WTC11 (cell line): ENCODE results near the gene AKAP11. TPM values are rescaled to one million over a fixed set of nuclear protein-coding genes. Genes with fewer than 3 reads are reported as not detected.

Experiments
- ATAC-seq: fragments of 200-7000 bp; cut with Tn5 transposase; 2 replicates; pipeline ENCODE4 v1.10.0; 2021; ENCODE audit warnings: mild to moderate bottlenecking, moderate library complexity
- CTCF ChIA-PET: fragments of 300-600 bp; sonication (Branson Sonifier 250); formaldehyde crosslinking; loops from one replicate; lab custom pipeline; 2021; ENCODE audit warnings: antibody characterized with exemption; lab: Charles Lee
- POLR2A ChIA-PET: fragments of 350-600 bp; sonication (Branson Sonifier 250); formaldehyde crosslinking; loops from one replicate; lab custom pipeline; 2021; ENCODE audit warnings: antibody characterized with exemption; lab: Charles Lee
- DNase-seq: peaks from one replicate; pipeline ENCODE4 v3.0.0; 2021; ENCODE audit warnings: low spot score
- H3K27ac Mint-ChIP-seq: 2 replicates; pipeline ENCODE4 v1.8.0; 2021; ENCODE audit warnings: mixed read lengths
- H3K27me3 Mint-ChIP-seq: 2 replicates; pipeline ENCODE4 v1.8.0; 2021; ENCODE audit warnings: low read depth, mild to moderate bottlenecking, moderate library complexity, mixed read lengths
- H3K36me3 Mint-ChIP-seq: 2 replicates; pipeline ENCODE4 v1.8.0; 2021; ENCODE audit warnings: mixed read lengths
- H3K4me1 Mint-ChIP-seq: 2 replicates; pipeline ENCODE4 v1.8.0; 2022; ENCODE audit warnings: mixed read lengths
- H3K4me3 Mint-ChIP-seq: 2 replicates; pipeline ENCODE4 v1.8.0; 2021; ENCODE audit warnings: mild to moderate bottlenecking, moderate library complexity, mixed read lengths
- H3K9me3 Mint-ChIP-seq: 2 replicates; pipeline ENCODE4 v1.8.0; 2021; ENCODE audit warnings: mixed read lengths
- CREB1 ChIP-seq: sonication (generic); formaldehyde crosslinking; IDR thresholded peaks from 2 replicates; pipeline ENCODE4 v1.8.0; 2023; ENCODE audit warnings: mild to moderate bottlenecking, missing genetic modification reagents
- ESRRA ChIP-seq: sonication (generic); formaldehyde crosslinking; IDR thresholded peaks from 2 replicates; pipeline ENCODE4 v1.8.1; 2022; ENCODE audit warnings: mild to moderate bottlenecking, missing genetic modification reagents, borderline replicate concordance
- FOXJ3 ChIP-seq: sonication (generic); formaldehyde crosslinking; IDR thresholded peaks from 2 replicates; pipeline ENCODE4 v1.9.0; 2021; ENCODE audit warnings: missing genetic modification reagents, mild to moderate bottlenecking, borderline replicate concordance
- JUN ChIP-seq: sonication (generic); formaldehyde crosslinking; IDR thresholded peaks from 2 replicates; pipeline ENCODE4 v1.8.0; 2023; ENCODE audit warnings: mild to moderate bottlenecking, missing genetic modification reagents
- NFYB ChIP-seq: sonication (generic); formaldehyde crosslinking; conservative IDR thresholded peaks from 2 replicates; pipeline ENCODE4 v1.8.0; 2022; ENCODE audit warnings: low read depth, missing genetic modification reagents
- RELA ChIP-seq: sonication (generic); formaldehyde crosslinking; IDR thresholded peaks from 2 replicates; pipeline ENCODE4 v1.8.1; 2022; ENCODE audit warnings: missing genetic modification reagents, mild to moderate bottlenecking, borderline replicate concordance
- TEAD4 ChIP-seq: sonication (generic); formaldehyde crosslinking; IDR thresholded peaks from 2 replicates; pipeline ENCODE4 v1.8.0; 2022; ENCODE audit warnings: mild to moderate bottlenecking, missing genetic modification reagents
- ZNF232 ChIP-seq: sonication (generic); formaldehyde crosslinking; IDR thresholded peaks from 2 replicates; pipeline ENCODE4 v1.8.0; 2022; ENCODE audit warnings: mild to moderate bottlenecking, missing genetic modification reagents
- ZNF317 ChIP-seq: sonication (generic); formaldehyde crosslinking; IDR thresholded peaks from 2 replicates; pipeline ENCODE4 v1.8.1; 2023; ENCODE audit warnings: low read depth, mild to moderate bottlenecking, moderate library complexity, missing genetic modification reagents, borderline replicate concordance
- ZNF396 ChIP-seq: fragments of 250-450 bp; sonication (Bioruptor Pico); IDR thresholded peaks from 2 replicates; pipeline ENCODE4 v1.8.0; 2021; ENCODE audit warnings: mild to moderate bottlenecking, moderate library complexity, borderline replicate concordance
- total RNA-seq: library from RNA; stranded (reverse); gene quantifications from 3 replicates; pipeline ENCODE4 v1.2.3, GENCODE V29; 2021
- TF ChIP-seq, protein P1 (sequence below): fragments of 250-450 bp; sonication (Bioruptor Pico); IDR thresholded peaks from 2 replicates; pipeline ENCODE4 v1.9.0; 2021; ENCODE audit warnings: mild to moderate bottlenecking
- TF ChIP-seq, protein P2 (sequence below): fragments of 250-450 bp; sonication (Bioruptor Pico); IDR thresholded peaks from 2 replicates; pipeline ENCODE4 v1.9.0; 2021; ENCODE audit warnings: mild to moderate bottlenecking, borderline replicate concordance
- TF ChIP-seq, protein P3 (sequence below): fragments of 250-450 bp; sonication (Bioruptor Pico); IDR thresholded peaks from 2 replicates; pipeline ENCODE4 v1.9.0; 2021; ENCODE audit warnings: mild to moderate bottlenecking
- TF ChIP-seq, protein P4 (sequence below): sonication (generic); formaldehyde crosslinking; IDR thresholded peaks from 2 replicates; pipeline ENCODE4 v1.8.1; 2022; ENCODE audit warnings: low read depth, mild to moderate bottlenecking, moderate library complexity, missing genetic modification reagents, borderline replicate concordance
- TF ChIP-seq, protein P5 (sequence below): sonication (generic); formaldehyde crosslinking; IDR thresholded peaks from 2 replicates; pipeline ENCODE4 v1.8.1; 2022; ENCODE audit warnings: low read depth, missing genetic modification reagents, borderline replicate concordance
- TF ChIP-seq, protein P6 (sequence below): fragments of 250-450 bp; sonication (Bioruptor Pico); IDR thresholded peaks from 2 replicates; pipeline ENCODE4 v2.1.2; 2022; ENCODE audit warnings: mild to moderate bottlenecking, moderate library complexity
- TF ChIP-seq, protein P7 (sequence below): fragments of 250-450 bp; sonication (Bioruptor Pico); IDR thresholded peaks from 2 replicates; pipeline ENCODE4 v1.9.0; 2021; ENCODE audit warnings: moderate library complexity, mild to moderate bottlenecking, inconsistent platforms, borderline replicate concordance
- TF ChIP-seq, protein P8 (sequence below): sonication (generic); formaldehyde crosslinking; conservative IDR thresholded peaks from 2 replicates; pipeline ENCODE4 v1.8.1; 2023; ENCODE audit warnings: mild to moderate bottlenecking, low read depth, missing genetic modification reagents, moderate library complexity
- TF ChIP-seq, protein P9 (sequence below): fragments of 250-450 bp; sonication (Bioruptor Pico); conservative IDR thresholded peaks from 2 replicates; pipeline ENCODE4 v1.9.0; 2021; ENCODE audit warnings: mild to moderate bottlenecking

AKAP11 gene
- total RNA-seq, 1 experiment from 2014 or later: 16.7 TPM

DNA sequence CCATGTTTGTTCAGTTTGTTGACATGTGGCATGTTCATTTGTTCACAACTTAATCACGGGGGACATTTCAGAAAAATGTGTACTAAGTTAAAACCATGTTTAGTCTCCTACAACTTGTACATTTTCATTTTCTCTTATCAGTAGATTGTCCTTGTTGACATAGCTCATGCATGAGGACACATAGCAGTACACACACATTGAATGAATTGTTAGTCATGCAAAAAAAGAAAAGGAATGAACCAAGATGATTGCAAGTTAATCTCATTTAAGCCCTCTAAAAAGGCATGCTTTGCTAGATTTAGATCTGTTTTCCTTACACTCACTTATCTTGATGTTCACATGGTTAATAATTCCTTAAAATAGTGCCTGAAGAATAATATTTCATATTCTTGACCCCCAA is 38.2 kb upstream of the AKAP11 start (continued):
- TF ChIP-seq, protein P1, sequence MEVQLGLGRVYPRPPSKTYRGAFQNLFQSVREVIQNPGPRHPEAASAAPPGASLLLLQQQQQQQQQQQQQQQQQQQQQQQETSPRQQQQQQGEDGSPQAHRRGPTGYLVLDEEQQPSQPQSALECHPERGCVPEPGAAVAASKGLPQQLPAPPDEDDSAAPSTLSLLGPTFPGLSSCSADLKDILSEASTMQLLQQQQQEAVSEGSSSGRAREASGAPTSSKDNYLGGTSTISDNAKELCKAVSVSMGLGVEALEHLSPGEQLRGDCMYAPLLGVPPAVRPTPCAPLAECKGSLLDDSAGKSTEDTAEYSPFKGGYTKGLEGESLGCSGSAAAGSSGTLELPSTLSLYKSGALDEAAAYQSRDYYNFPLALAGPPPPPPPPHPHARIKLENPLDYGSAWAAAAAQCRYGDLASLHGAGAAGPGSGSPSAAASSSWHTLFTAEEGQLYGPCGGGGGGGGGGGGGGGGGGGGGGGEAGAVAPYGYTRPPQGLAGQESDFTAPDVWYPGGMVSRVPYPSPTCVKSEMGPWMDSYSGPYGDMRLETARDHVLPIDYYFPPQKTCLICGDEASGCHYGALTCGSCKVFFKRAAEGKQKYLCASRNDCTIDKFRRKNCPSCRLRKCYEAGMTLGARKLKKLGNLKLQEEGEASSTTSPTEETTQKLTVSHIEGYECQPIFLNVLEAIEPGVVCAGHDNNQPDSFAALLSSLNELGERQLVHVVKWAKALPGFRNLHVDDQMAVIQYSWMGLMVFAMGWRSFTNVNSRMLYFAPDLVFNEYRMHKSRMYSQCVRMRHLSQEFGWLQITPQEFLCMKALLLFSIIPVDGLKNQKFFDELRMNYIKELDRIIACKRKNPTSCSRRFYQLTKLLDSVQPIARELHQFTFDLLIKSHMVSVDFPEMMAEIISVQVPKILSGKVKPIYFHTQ (CRISPR knock-in tag): no peak
- TF ChIP-seq, protein P2, sequence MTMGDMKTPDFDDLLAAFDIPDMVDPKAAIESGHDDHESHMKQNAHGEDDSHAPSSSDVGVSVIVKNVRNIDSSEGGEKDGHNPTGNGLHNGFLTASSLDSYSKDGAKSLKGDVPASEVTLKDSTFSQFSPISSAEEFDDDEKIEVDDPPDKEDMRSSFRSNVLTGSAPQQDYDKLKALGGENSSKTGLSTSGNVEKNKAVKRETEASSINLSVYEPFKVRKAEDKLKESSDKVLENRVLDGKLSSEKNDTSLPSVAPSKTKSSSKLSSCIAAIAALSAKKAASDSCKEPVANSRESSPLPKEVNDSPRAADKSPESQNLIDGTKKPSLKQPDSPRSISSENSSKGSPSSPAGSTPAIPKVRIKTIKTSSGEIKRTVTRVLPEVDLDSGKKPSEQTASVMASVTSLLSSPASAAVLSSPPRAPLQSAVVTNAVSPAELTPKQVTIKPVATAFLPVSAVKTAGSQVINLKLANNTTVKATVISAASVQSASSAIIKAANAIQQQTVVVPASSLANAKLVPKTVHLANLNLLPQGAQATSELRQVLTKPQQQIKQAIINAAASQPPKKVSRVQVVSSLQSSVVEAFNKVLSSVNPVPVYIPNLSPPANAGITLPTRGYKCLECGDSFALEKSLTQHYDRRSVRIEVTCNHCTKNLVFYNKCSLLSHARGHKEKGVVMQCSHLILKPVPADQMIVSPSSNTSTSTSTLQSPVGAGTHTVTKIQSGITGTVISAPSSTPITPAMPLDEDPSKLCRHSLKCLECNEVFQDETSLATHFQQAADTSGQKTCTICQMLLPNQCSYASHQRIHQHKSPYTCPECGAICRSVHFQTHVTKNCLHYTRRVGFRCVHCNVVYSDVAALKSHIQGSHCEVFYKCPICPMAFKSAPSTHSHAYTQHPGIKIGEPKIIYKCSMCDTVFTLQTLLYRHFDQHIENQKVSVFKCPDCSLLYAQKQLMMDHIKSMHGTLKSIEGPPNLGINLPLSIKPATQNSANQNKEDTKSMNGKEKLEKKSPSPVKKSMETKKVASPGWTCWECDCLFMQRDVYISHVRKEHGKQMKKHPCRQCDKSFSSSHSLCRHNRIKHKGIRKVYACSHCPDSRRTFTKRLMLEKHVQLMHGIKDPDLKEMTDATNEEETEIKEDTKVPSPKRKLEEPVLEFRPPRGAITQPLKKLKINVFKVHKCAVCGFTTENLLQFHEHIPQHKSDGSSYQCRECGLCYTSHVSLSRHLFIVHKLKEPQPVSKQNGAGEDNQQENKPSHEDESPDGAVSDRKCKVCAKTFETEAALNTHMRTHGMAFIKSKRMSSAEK: no peak
- TF ChIP-seq, protein P3, sequence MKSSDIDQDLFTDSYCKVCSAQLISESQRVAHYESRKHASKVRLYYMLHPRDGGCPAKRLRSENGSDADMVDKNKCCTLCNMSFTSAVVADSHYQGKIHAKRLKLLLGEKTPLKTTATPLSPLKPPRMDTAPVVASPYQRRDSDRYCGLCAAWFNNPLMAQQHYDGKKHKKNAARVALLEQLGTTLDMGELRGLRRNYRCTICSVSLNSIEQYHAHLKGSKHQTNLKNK (CRISPR knock-in tag): no peak
- TF ChIP-seq ESRRA (CRISPR knock-in tag): no peak
- no peak for TF ChIP-seq ZNF232
- TF ChIP-seq, protein P4, sequence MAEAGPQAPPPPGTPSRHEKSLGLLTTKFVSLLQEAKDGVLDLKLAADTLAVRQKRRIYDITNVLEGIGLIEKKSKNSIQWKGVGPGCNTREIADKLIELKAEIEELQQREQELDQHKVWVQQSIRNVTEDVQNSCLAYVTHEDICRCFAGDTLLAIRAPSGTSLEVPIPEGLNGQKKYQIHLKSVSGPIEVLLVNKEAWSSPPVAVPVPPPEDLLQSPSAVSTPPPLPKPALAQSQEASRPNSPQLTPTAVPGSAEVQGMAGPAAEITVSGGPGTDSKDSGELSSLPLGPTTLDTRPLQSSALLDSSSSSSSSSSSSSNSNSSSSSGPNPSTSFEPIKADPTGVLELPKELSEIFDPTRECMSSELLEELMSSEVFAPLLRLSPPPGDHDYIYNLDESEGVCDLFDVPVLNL (CRISPR knock-in tag): no peak
- TF ChIP-seq ZNF317 (CRISPR knock-in tag): no peak
- TF ChIP-seq ZNF396: no peak
- no peak for TF ChIP-seq RELA
- TF ChIP-seq NFYB (CRISPR knock-in tag): no peak

DNA sequence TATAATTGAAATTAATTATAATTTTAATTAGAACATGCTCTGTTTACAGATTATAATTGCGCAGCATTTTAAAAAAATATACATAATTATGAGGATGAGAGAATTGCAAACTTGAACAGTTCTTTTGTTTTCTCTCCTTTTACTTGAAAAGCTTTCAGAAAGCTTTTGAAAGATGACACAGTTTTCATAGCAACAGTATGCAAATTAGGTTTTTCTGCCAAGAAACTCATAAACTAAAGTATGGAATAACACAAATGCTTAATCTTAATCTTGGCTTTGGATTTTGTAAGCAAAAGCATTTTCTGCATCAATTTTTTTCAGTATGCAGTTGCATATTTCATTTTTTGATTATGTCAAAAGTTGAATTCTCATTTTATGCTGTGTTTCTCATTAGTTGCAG is 32.8 kb upstream of the AKAP11 start:
- H3K4me3 Mint-ChIP-seq: no peak overlapping the region
- no peaks in the 10 kb centered on the region for H3K36me3 Mint-ChIP-seq
- H3K4me1 Mint-ChIP-seq: no peaks in the 10 kb centered on the region
- no peaks in the 10 kb centered on the region for H3K27me3 Mint-ChIP-seq
- ATAC-seq (no peak), DNase-seq (no peak)
- CTCF ChIA-PET: no interaction called here
- no peaks in the 10 kb centered on the region for H3K9me3 Mint-ChIP-seq
- POLR2A ChIA-PET: no interaction called here
- no peak overlapping the region for H3K27ac Mint-ChIP-seq
- TF ChIP-seq, protein P5, sequence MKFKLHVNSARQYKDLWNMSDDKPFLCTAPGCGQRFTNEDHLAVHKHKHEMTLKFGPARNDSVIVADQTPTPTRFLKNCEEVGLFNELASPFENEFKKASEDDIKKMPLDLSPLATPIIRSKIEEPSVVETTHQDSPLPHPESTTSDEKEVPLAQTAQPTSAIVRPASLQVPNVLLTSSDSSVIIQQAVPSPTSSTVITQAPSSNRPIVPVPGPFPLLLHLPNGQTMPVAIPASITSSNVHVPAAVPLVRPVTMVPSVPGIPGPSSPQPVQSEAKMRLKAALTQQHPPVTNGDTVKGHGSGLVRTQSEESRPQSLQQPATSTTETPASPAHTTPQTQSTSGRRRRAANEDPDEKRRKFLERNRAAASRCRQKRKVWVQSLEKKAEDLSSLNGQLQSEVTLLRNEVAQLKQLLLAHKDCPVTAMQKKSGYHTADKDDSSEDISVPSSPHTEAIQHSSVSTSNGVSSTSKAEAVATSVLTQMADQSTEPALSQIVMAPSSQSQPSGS (CRISPR knock-in tag): no peak
- TF ChIP-seq FOXJ3 (CRISPR knock-in tag): no peak
- TF ChIP-seq, protein P6, sequence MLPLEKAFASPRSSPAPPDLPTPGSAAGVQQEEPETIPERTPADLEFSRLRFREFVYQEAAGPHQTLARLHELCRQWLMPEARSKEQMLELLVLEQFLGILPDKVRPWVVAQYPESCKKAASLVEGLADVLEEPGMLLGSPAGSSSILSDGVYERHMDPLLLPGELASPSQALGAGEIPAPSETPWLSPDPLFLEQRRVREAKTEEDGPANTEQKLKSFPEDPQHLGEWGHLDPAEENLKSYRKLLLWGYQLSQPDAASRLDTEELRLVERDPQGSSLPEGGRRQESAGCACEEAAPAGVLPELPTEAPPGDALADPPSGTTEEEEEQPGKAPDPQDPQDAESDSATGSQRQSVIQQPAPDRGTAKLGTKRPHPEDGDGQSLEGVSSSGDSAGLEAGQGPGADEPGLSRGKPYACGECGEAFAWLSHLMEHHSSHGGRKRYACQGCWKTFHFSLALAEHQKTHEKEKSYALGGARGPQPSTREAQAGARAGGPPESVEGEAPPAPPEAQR (CRISPR knock-in tag): no peak
- TF ChIP-seq, protein P7, sequence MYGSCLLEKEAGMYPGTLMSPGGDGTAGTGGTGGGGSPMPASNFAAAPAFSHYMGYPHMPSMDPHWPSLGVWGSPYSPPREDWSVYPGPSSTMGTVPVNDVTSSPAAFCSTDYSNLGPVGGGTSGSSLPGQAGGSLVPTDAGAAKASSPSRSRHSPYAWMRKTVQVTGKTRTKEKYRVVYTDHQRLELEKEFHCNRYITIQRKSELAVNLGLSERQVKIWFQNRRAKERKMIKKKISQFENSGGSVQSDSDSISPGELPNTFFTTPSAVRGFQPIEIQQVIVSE (CRISPR knock-in tag): no peak
- TF ChIP-seq TEAD4 (CRISPR knock-in tag): no peak
- TF ChIP-seq, protein P8, sequence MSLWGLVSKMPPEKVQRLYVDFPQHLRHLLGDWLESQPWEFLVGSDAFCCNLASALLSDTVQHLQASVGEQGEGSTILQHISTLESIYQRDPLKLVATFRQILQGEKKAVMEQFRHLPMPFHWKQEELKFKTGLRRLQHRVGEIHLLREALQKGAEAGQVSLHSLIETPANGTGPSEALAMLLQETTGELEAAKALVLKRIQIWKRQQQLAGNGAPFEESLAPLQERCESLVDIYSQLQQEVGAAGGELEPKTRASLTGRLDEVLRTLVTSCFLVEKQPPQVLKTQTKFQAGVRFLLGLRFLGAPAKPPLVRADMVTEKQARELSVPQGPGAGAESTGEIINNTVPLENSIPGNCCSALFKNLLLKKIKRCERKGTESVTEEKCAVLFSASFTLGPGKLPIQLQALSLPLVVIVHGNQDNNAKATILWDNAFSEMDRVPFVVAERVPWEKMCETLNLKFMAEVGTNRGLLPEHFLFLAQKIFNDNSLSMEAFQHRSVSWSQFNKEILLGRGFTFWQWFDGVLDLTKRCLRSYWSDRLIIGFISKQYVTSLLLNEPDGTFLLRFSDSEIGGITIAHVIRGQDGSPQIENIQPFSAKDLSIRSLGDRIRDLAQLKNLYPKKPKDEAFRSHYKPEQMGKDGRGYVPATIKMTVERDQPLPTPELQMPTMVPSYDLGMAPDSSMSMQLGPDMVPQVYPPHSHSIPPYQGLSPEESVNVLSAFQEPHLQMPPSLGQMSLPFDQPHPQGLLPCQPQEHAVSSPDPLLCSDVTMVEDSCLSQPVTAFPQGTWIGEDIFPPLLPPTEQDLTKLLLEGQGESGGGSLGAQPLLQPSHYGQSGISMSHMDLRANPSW (CRISPR knock-in tag): no peak
- no peak for TF ChIP-seq CREB1
- no peak for TF ChIP-seq JUN (CRISPR knock-in tag)
- TF ChIP-seq, protein P9, sequence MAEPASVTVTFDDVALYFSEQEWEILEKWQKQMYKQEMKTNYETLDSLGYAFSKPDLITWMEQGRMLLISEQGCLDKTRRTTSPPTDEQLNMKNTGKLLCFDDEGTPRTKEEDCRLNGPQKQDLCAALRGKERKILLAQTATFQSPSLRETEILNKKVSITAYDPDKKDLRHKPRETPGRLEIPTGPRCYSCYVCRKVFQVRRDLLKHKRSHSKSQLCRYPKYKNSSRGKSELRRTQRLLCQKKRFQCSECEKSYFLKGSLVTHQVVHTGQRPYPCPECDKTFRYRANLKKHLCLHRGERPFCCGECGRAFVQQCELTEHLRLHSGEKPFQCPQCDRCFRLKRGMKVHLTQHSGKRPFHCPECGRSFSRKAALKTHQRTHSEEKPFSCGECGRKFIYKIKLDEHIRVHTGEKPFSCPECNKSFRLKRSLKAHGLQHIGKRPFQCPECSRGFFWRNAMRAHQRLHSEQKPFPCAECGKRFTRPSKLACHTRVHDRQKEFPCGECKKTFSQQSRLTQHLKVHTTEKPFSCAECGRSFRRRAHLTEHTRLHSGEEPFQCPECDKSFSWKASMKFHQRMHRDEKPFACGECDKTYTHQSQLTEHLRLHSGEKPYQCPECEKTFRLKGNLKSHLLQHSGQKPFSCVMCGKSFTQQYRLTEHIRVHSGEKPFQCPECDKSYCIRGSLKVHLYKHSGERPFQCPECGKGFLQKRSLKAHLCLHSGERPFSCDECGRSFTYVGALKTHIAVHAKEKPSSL: no peak
